Measurements from ENCODE around the gene EEF1A1.
"Not testable (repeated sequence)": the region's sequence is repeated elsewhere in the genome, so short reads cannot be mapped to it uniquely, and the experiment has no call there.

The EEF1A1 gene

DNA sequence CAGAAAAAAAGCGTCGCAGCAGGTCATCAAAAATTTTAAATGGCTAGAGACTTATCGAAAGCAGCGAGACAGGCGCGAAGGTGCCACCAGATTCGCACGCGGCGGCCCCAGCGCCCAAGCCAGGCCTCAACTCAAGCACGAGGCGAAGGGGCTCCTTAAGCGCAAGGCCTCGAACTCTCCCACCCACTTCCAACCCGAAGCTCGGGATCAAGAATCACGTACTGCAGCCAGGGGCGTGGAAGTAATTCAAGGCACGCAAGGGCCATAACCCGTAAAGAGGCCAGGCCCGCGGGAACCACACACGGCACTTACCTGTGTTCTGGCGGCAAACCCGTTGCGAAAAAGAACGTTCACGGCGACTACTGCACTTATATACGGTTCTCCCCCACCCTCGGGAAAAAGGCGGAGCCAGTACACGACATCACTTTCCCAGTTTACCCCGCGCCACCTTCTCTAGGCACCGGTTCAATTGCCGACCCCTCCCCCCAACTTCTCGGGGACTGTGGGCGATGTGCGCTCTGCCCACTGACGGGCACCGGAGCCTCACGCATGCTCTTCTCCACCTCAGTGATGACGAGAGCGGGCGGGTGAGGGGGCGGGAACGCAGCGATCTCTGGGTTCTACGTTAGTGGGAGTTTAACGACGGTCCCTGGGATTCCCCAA is at the start of gene EEF1A1:
Gene EEF1A1, minus strand, starts transcription at position 345 of the 663 bp plus-strand sequence. CDS start 1,006 bp downstream, outside the sequence.
- Histone ChIP-seq H3K27me3 (ENCODE audit: insufficient read depth, low read depth) (no peaks in the 10 kb centered on the region), H3K79me2 (ENCODE audit: insufficient read depth, low read depth) (peaks cover 54% of the 10 kb centered on the region), H3K9ac (peak within 1 kb of the TSS; percentile 100), H3K36me3 (ENCODE audit: insufficient read depth) (peaks cover 30% of the 10 kb centered on the region), H2AFZ (ENCODE audit: low read depth) (peak within 1 kb of the TSS; percentile 34), H3K4me2 (peak within 1 kb of the TSS; percentile 93), H3K4me3 (IDR thresholded peaks at IDR 0.05; ENCODE audit: insufficient read depth, low read depth, low read length) (no peak within 1 kb of the TSS), H3K27ac (peak within 1 kb of the TSS; percentile 100), H4K20me1 (ENCODE audit: insufficient read depth) (no peaks in the 10 kb centered on the region; the same call in 1 of the 2 replicates), H3K4me1 (ENCODE audit: low read depth, poor library complexity, severe bottlenecking) (peaks cover 40% of the 10 kb centered on the region)
- TF ChIP-seq, protein P1, sequence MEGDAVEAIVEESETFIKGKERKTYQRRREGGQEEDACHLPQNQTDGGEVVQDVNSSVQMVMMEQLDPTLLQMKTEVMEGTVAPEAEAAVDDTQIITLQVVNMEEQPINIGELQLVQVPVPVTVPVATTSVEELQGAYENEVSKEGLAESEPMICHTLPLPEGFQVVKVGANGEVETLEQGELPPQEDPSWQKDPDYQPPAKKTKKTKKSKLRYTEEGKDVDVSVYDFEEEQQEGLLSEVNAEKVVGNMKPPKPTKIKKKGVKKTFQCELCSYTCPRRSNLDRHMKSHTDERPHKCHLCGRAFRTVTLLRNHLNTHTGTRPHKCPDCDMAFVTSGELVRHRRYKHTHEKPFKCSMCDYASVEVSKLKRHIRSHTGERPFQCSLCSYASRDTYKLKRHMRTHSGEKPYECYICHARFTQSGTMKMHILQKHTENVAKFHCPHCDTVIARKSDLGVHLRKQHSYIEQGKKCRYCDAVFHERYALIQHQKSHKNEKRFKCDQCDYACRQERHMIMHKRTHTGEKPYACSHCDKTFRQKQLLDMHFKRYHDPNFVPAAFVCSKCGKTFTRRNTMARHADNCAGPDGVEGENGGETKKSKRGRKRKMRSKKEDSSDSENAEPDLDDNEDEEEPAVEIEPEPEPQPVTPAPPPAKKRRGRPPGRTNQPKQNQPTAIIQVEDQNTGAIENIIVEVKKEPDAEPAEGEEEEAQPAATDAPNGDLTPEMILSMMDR (conservative IDR thresholded peaks at IDR 0.05; ENCODE audit: low read depth, low read length) = no peak; the same call in 1 of the 2 replicates

DNA sequence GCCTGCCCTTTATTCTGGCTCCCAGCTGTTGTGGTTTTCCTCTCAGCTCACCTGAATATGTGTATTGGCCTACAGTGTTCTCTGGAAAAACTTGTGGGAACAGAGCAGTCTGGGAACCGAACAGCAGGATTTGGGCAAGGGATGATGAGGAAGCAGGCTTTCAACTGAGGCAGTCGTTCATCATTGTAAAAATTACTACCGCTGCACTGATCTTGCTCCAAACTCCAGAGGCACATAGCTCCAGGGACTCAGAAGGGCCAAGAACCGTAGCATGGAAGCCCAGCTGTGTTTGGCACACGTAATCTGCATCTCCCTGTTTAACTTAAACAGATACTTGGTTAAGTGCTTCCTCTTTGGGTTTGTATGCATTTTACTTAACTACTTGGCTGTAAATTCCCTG is 48.3 kb upstream of the EEF1A1 start:
- Histone ChIP-seq H3K9ac (no peak overlapping the region), H3K4me1 (ENCODE audit: low read depth, poor library complexity, severe bottlenecking) (no peaks in the 10 kb centered on the region), H3K27me3 (ENCODE audit: insufficient read depth, low read depth) (no peaks in the 10 kb centered on the region), H4K20me1 (ENCODE audit: insufficient read depth) (no peaks in the 10 kb centered on the region), H3K4me2 (no peak overlapping the region), H3K4me3 (IDR thresholded peaks at IDR 0.05; ENCODE audit: insufficient read depth, low read depth, low read length) (no peak overlapping the region), H3K27ac (no peak overlapping the region), H2AFZ (ENCODE audit: low read depth) (no peak overlapping the region), H3K36me3 (ENCODE audit: insufficient read depth) (no peaks in the 10 kb centered on the region), H3K79me2 (ENCODE audit: insufficient read depth, low read depth) (no peaks in the 10 kb centered on the region)
- TF ChIP-seq, protein P1 (conservative IDR thresholded peaks at IDR 0.05; ENCODE audit: low read depth, low read length) = no peak

DNA sequence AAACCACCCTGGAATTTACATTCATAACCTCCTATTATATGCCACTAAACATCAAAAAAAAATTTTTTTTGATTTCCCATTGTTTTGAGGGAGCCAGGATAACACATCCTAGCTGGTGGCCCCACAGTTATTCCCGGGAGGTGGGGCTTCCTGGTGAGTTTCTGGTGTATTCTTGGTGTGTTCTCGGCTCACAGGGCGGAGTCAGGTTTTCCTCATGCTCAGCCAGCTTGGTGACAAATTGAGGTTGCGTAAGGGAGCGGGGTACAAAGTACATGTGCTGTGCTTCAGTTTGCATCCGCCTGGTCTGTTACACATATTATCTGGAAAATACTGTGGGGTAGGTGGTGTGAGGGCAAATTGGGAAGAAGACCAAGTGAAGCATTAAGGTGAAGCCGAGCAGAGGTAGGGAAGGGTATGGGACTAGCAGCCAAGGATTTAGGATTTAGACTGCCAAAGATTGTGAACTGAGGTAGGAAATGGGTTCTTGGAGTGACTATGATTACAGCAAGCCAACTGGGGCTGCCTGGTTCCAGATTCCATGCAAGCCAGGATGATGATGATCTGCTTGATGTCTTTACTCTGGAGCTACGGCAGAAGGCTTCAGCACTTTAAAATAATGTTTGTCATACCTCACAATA is 46.2 kb upstream of the EEF1A1 start:
- H3K27me3 ChIP-seq (ENCODE audit: insufficient read depth, low read depth) = no peaks in the 10 kb centered on the region
- no peaks in the 10 kb centered on the region for H3K36me3 ChIP-seq (ENCODE audit: insufficient read depth)
- no peak overlapping the region for H3K9ac ChIP-seq
- no peak overlapping the region for H2AFZ ChIP-seq (ENCODE audit: low read depth)
- no peak overlapping the region for H3K4me3 ChIP-seq (IDR thresholded peaks at IDR 0.05; ENCODE audit: insufficient read depth, low read depth, low read length)
- no peak overlapping the region for H3K4me2 ChIP-seq
- no peak overlapping the region for H3K27ac ChIP-seq
- no peaks in the 10 kb centered on the region for H3K4me1 ChIP-seq (ENCODE audit: low read depth, poor library complexity, severe bottlenecking)
- TF ChIP-seq, protein P1 (conservative IDR thresholded peaks at IDR 0.05; ENCODE audit: low read depth, low read length) = no peak
- no peaks in the 10 kb centered on the region for H4K20me1 ChIP-seq (ENCODE audit: insufficient read depth)
- H3K79me2 ChIP-seq (ENCODE audit: insufficient read depth, low read depth) = no peaks in the 10 kb centered on the region

DNA sequence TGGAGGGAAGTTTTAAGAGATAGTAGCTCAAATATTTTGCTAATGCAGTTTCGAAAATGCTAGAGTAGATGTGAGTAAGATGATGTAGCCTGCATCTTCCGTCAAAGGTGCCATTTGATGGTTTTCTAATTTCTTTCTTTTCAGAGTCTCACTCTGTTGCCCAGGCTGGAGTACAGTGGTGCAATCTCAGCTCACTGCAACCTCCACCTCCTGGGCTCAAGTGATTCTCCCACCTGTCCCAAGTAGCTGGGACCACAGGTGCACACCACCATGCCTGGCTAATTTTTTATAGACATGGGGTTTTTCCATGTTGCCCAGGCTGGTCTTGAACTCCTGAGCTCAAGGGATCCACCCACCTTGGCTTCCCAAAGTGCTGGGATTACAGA is 45.6 kb upstream of the EEF1A1 start:
- H4K20me1 ChIP-seq (ENCODE audit: insufficient read depth); H3K36me3 ChIP-seq (ENCODE audit: insufficient read depth); H3K4me2 ChIP-seq; H3K79me2 ChIP-seq (ENCODE audit: insufficient read depth, low read depth); H2AFZ ChIP-seq (ENCODE audit: low read depth); H3K4me3 ChIP-seq (IDR thresholded peaks at IDR 0.05; ENCODE audit: insufficient read depth, low read depth, low read length); H3K27me3 ChIP-seq (ENCODE audit: insufficient read depth, low read depth); H3K9ac ChIP-seq; H3K4me1 ChIP-seq (ENCODE audit: low read depth, poor library complexity, severe bottlenecking); H3K27ac ChIP-seq: not testable (repeated sequence)
